ENCODE results near the gene C1orf35.

DNA sequence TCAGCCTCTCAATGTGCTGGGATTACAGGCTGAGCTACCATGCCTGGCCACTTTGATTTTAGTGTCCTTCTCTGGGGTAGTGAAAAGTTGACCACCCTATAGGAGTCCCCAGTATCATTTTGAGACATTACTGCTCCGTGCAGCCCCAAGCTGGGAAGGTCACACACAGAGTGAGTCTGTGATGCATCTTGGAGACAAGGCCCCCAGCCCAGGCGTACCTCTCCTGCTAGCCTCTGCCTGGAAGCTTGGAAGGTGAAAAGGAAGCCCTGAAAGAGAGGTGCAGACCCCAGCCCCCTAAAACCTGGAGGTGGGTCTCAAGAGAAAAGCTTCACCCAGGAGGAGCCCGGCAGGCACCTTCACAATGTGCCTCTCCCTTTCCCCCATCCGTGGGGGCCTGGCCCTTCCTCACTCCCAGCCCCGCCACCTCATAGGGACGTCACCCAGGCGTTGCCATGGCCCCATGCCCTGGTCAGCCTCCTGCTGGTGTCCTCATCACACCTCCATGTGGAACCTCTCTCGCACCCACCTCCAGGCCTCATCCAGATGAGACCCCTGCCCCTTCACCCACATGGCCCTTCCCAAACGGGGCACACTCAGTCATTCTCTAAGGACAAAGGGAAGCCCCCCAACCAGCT lies 26.2 kb downstream of the C1orf35 start:
- TF ChIP-seq, protein P1, sequence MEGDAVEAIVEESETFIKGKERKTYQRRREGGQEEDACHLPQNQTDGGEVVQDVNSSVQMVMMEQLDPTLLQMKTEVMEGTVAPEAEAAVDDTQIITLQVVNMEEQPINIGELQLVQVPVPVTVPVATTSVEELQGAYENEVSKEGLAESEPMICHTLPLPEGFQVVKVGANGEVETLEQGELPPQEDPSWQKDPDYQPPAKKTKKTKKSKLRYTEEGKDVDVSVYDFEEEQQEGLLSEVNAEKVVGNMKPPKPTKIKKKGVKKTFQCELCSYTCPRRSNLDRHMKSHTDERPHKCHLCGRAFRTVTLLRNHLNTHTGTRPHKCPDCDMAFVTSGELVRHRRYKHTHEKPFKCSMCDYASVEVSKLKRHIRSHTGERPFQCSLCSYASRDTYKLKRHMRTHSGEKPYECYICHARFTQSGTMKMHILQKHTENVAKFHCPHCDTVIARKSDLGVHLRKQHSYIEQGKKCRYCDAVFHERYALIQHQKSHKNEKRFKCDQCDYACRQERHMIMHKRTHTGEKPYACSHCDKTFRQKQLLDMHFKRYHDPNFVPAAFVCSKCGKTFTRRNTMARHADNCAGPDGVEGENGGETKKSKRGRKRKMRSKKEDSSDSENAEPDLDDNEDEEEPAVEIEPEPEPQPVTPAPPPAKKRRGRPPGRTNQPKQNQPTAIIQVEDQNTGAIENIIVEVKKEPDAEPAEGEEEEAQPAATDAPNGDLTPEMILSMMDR (IDR thresholded peaks at IDR 0.05) = no peak
- TF ChIP-seq POLR2A (IDR thresholded peaks at IDR 0.05) = no peak
